DMS153 treated with DMSO at 0.1 percent for 48 hours (cell line): ENCODE measurements around the gene EIF2S2.

Source experiments
- DNase-seq: peaks from one replicate; lab custom pipeline; 2025; ENCODE audit not compliant: unreplicated experiment; lab: John Stamatoyannopoulos, UW

Gene EIF2S2

DNA sequence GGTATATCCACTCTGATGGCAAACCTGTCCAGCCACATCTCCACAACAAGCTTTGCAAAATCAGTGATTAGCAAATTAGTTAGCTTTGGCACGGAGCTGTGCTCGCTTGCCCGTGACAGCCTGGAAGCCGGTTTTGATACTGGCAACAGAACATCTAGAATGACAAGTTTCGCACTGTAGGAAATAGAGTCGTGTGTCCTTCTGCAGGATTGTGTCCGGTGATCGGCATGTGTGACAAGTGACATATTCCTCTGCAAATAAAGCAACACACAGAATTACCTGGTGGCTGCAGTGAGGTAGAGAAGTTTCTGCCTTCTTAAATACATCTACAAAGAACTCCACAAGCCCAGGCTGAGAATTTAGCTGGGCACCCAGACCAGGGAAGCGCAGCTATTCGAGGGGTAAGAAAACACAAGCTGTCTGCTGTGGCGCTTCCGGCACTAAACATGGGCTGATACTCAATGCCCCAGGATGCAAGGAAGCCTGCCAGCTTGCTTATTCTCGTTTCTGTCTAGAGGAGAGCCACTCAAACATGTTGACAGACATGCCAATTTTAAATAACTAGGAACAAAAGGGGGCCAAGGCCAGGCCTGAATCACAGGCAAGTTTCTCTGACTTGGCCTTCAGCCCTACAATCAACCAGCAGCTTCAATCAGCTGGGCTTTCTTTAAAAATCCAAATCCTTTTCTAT lies 22.2 kb downstream of the EIF2S2 start:
- no peak for DNase-seq

DNA sequence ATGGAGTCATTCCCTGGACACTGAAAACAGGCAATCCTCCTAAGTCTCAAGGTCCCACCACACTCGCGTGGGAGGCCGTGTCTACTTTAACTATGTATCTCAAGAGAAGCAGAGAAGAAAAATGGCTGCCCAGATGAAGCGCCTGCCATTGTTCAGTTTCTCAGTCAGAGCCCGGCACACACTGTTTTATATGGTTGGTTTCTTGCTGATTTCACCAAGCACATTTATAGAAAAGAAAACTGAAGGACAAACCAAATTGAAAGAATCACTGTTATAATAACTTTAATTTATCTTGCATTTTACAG lies 22.9 kb downstream of the EIF2S2 start:
- DNase-seq: no peak

DNA sequence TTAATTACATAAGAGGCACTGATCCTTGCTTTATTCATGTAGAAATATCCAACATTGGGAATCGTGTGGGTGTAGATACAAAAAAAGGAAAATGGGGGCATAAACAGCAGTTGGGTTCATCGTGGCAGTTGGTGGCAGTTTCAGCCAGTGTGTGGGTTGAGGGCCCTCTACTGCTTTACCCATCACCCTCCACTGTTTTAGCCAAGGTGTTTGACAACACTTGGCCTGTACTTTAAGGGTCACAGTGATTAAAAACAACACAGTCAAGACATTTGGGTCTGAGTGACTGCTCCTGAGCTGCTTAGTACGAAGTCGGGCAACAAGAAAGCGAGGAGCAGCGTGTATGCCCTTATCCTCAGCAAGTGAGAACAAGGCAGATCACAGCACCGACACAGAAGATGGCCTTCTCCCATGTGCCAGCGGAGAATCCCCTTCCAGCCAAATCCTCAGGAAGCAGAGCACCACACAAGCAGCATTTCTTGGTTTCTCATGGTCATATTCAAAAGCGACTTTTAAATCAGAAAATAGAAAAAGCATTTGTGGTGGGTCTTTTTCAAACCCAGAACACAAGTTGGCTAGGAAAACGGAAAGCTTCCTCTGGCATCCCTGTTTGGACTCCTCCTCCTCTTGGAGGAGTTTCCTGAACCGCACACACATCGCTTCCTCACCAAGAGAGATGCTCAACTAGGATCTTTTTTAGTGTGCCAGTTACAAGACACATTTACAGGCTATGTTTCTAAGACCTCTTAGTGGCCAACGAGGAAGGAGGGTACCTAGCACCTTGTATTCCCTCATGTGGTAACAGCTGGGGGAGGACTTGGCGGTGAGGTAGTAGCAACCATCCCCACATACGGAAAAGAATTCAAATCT lies 23.5 kb downstream of the EIF2S2 start:
- no peak for DNase-seq

DNA sequence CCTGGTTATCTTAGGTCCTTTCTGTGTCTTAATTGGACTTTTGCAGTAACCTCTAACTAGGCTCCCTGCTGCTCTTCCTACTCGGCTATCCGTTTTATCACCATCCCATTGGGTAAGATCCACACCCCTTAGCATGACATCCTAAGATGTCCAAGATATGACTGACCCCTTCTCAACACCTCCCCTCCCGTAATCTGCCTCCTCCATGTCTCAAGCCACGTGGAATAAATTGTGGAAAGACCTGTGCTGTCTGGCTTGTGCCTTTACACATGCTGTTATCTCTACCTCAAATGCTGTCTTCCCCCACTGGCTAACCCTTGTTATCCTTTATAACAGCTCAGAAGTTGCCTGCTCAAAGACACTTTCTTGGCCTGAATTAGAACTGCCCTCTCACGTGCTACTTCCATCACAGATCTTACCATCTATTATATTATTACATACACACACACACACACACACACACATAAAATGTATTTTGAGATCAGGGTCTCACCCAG lies 26.5 kb downstream of the EIF2S2 start:
- DNase-seq: no peak

DNA sequence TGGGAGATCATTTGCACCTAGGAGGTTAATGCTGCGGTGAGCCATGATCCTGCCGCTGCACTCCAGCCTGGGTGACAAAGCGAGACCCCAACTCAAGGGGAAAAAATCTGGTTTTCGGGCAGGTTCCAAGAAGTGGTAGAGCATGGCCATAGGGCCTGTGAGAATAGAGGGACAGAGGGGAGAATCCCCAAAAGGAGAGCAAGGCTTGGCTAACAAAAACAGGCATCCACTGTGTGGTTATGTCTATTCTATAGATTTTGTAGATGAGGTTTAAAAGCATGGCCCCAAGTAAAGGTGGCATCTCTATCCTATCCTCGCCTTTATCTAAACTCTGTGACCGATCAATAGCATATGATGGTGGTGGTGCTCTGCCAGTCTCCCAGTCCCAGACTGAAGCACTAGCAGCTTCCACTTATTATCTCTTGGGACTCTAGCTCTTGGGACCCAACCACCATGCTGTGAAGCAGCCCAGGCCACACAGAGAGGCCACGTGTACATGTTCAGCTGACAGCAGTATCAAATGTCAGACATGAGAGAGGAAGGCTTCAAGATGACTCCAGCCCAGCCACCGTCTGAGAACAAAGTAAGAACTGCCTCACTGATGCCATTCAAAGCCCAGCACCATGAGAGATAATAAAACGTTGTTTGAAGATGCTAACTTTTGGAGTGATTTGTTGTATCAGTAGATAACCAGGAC lies 27.7 kb downstream of the EIF2S2 start:
- no peak for DNase-seq

DNA sequence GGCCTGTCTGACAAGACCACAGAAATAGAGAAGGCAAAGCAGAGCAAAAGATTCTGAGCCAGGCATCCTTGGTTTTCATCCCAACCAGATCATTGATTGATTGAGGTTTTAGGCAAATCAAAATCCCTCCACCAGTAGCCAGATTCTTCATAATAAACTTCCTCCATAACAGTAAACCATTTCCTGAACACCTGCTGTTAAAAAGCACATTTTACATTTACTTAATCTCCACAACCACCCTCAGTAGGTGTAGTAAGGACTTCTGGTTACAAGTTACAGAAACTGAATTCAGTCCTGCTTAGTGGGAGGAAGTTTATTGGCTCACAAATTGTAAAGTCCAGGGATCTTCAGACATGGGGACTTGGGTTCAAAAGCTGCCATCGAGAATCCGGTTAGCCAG lies 28.3 kb downstream of the EIF2S2 start:
- no peak for DNase-seq

DNA sequence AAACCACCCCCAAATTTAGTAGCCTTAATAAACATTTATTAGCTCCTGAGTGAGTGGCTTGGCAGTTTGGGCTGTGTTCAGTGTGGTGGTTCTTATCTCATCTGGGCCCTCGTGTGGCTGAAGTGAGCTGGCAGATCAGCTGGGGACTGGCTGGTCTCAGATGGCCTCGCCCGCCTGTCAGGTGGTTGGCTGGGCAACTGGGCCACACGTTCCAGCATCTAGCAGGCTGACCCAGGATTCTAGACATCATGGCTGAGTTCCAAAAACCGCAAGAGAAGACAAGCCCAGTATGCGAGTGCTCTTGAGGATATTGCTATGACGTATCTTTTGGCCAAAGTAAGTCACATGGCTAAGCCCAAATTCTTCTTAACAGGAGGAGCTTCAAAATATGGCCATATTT lies 28.9 kb downstream of the EIF2S2 start:
- no peak for DNase-seq

DNA sequence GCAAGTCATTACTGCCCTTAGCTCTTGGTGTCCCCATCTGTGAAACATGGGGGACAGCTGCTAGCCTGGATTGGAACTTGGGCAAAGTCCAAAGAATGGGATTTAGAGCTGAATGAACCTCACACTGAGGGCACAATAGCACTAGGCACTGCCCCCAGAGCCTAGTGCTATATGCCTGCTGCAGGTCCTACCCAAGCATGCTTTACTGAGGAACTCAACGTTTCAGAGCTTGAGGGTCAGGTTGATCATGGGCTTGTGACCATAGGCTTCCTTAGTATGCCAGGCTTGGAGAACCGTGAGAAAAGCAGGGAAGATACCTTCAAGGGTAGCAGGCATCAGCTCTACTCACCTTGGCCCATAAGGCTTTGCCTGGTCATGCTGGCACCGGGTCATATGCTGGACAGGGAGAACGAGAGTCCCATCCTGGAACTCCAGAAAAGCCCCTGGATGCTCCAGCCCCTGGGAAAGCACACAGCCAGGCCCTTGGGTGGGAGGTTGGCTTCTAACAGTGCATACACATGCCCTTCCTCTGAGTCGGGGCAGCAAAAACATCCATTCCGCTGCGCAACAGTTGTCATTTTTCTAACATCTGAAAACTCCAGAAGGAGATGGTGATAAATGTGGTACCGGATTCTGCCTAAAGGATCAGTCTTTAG lies 29.7 kb downstream of the EIF2S2 start:
- DNase-seq: no peak

DNA sequence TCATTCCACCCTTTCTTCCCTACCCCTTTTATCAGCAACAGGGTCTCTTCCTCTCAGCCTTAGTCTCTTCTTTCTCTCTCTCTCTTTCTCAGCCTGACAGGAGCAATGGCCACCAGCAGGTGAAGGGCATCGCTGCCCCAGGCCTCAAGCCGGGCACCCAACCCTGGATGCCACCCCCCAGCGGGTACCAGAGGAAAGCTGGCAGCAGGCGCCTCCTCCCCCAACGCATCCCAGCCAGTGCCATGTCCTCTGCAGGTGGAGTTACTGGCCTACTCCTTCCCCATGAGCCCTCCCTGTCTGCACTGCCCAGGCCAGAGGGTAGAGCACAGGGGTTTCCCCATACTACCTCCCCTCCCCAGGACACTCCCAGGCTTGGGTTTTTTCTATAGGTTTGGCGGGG lies 32.2 kb downstream of the EIF2S2 start:
- no peak for DNase-seq

DNA sequence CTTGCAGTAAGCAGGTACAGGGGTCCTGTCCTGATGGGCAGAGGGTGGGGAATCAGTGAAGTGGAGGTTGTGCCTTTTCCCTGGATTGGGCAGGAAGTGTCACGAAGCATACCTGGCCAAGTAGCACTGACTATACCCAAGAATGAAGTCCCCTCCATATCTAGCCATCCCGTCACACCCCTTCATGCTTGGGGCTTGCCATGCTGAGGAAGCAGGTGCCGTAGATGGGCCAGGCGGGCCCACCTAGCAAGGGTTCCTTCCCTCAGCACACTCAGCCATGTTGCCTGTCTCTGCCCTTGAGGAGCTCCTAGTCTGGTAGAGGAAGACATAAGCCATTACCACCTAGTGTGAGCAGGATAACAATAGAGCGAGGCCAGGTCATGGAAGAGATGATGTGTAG lies 33.5 kb downstream of the EIF2S2 start:
- no peak for DNase-seq

DNA sequence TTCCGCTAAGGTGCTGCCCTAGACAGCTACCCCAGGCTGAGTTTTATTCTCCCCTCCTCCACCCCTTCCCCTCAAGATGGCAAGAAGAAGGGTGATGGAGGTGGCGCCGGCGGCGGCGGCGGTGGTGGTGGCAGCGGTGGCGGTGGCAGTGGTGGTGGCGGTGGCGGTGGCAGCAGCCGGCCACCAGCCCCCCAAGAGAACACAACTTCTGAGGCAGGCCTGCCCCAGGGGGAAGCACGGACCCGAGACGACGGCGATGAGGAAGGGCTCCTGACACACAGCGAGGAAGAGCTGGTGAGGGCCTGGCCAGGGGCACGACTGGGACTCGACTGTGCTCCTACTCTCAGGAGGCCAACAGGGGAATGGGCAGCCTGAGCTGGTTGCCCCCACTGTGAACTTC lies 35.1 kb downstream of the EIF2S2 start:
- no peak for DNase-seq

DNA sequence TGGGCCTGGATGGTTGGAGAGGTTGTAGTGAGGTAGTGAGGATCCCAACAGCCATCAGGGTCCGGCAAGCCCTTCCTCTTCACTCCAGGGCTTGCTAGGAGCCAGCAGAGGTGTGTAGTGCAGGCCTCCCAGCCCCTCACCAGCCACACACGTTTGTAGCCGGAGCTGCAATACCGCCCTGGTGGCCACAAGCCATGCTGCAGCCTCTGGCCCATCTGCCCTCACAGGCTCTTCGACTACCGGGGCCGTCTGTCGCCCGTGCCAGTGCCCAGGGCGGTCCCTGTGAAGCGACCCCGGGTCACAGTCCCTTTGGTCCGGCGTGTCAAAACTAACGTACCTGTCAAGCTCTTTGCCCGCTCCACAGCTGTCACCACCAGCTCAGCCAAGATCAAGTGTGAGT lies 36.4 kb downstream of the EIF2S2 start:
- no peak for DNase-seq

DNA sequence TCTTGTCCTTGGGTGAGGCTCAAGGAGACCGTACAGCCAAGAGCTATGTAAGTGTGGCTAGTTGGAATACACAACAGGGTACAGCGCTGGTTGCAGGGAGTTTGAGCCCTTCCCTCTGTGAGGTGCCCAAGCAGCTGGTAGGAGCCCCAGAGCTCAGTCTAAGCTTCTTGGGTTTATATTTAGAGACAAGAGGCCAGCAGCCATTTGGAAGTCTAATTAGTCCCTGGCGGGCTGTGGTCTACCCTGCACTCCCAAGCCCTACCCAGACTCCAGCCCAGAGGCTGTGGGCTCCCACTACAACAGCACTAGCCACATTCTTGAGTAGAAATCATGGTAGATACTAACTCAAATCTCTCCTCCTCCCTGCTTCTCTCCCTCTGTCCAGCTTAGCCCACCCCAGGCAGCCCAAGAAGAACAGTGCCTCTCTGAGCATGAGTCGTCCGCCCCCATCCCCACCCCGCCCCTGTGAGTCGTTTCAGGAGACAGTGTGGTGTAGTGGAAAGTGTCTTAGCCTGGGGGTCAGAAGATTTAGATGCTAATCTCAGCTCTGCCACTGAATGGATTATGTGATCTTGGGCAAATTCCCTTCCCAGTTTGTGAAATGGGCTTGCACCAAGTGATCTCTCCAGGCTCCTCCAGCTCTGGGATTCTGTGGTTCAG lies 37.8 kb downstream of the EIF2S2 start:
- no peak for DNase-seq

DNA sequence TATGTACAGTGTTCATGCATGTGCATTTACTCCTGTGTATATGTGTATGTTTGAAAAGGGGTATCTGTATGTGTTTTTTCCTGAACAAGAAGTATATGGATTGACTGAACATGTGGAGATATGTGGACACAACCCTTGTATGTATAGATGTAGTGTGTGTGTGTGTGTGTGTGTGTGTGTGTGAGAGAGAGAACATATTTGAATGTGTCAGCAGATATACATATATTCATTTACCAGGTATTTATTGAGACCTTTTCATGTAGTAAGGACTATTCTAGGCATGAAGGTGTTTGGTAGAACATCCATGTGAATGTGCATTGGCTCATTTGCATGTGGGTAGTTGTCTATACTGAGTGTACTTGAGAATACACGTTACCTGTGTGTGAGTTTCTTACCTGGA lies 39.3 kb downstream of the EIF2S2 start:
- DNase-seq: no peak

DNA sequence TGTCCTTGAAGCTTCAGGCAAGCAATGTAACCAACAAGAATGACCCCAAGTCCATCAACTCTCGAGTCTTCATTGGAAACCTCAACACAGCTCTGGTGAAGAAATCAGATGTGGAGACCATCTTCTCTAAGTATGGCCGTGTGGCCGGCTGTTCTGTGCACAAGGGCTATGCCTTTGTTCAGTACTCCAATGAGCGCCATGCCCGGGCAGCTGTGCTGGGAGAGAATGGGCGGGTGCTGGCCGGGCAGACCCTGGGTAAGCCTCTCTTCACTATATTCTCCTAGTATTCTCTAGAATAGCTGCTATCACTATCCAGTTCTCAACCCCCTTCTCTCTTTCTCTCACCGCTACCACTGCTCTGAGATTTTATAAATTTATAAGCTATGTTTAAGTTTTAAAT lies 40.0 kb downstream of the EIF2S2 start:
- no peak for DNase-seq

DNA sequence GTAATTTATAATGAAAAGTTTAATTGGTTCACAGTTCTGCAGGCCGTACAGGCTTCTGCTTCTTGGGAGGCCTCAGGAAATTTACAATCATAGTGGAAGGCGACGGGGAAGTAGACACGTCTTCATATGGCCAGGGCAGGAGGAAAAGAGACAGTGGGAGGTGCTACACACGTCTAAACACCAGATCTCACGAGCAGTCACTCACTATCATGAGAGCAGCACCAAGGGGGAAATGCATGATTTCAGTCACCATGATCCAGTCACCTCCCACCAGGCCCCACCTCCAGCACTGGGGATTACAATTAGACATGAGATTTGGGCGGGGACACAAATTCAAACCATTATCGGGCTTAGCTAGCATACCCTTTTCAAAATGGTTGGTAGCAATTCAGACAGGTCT lies 41.2 kb downstream of the EIF2S2 start:
- DNase-seq: no peak

DNA sequence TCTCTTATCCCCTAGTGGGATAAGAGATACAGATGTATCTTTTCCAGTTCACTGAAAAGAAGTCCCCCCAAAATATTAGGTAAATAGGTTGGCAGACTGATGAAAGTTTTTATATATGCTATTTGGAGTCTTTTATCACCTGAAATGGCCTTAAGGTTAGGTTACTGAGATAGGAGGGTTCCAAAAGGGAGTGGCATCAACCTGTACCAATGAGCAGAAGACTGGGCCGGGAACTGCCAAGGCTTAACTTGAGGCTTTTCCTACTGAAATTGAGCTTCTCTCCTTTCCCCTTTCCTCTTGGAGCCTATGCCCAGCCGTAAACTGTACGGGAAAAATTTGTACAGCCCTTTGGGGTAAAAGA lies 42.0 kb downstream of the EIF2S2 start:
- no peak for DNase-seq

DNA sequence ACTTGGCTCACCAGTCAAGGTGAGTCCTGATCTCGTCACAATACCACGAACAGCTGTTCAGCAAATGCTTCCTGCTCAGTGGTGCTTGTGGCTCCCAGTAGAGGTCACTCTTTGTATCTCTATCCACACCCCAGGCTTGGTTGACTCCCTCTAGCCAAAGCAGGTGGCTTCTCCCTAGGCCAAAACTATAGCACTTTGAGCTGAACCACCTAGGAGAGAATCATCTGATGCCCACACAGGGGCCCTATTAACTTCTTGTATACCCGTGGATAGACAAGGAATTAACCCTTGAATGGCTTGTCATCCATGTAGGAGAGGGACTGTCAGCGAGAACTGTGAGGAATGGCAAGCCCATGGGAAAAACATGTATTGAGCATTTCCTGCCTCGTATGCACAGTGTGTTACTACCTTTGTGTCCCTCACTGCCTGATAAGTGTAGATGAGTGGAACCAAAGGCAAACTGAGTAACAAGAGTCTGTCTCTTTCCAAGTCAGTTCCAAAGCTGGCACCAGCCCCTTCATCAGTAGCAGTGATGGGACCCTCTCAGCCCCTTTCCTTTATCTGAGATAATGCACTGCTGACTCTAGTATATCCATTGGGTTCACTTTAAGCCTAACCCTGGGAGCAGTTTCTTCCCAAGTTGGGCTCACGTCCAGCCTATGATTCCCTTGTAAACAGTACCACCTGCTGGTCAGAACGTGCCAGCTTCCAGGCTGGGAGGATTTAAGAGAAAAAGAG lies 42.5 kb downstream of the EIF2S2 start:
- peak; percentile 73 for DNase-seq

DNA sequence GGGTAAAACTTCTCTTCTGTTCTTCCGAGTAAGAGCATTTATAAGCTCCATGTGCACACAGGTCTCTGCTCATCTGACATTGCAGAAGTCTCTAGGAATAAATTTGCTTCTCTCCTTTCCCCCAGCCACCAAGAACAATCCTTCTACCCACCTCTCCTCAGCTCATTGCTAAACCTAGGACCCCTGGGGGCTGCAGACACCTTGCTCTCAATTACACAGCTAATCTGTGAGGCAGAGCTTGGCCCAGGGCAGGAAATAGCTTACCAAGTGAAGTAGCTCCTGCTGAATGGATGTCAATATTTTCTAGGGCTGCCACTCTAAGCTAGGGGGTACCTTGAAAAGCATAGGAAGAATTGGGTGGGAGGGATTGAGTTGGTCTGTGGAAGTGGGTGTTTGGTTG lies 44.0 kb downstream of the EIF2S2 start:
- DNase-seq: no peak

DNA sequence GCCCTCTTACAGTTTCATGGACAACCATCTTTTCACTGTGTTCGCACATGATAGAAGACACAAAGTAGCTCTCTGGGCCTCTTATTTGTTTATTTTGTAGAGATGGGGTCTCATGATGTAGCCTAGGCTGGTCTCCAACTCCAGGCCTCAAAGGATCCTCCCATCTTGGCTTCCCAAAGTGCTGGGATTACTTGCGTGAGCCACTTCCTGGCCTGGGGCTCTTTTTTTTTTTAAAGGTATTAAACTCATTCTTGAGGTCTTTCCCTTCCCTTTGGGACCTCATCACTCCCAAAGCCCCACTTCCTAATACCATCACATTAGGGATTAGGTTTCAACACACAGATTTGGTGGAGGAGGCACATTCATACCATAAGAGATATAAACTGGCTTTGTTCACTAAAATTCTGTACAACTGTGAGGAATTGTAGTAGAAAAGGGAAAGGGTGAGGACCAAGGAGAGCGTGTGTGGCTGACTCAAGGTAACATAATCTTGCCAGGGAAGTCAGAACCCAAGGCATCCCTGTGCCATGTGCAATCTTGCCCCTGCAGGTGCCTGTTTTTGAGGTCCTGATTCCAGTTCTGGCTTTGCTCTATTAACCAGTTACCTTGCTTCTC lies 45.5 kb downstream of the EIF2S2 start:
- no peak for DNase-seq
